ENCODE results near the gene UBE2K. TPM values are rescaled to one million over a fixed set of nuclear protein-coding genes. Genes with fewer than 3 reads are reported as not detected.

The UBE2K gene
- 8.7 and 13.9 TPM in 2 replicates for total RNA-seq

GRCh38 chr4:39697740-39698423 is at the start of gene UBE2K:
UBE2K (plus strand) TSS chr4:39698136; CDS start chr4:39698328, 192 bp downstream.

Other genes starting within 250 kb of the UBE2K start
- 2,826 and 2,988 TPM in 2 replicates for gene RPL9, start 239.2 kb upstream of the UBE2K start, total RNA-seq
- 5.4 and 6.5 TPM in 2 replicates for gene LIAS, start 239.1 kb upstream of the UBE2K start, total RNA-seq
- 174 and 226 TPM in 2 replicates for gene UGDH, start 170.7 kb upstream of the UBE2K start, total RNA-seq
- 33.7 and 37.3 TPM in 2 replicates for gene SMIM14, start 59.3 kb upstream of the UBE2K start, total RNA-seq

All from smooth muscle cell of bladder (primary cell).